Tibial artery (tissue), 4 donors: ENCODE results near the gene UBAC2.

Experiments
- DNase-seq, 2 donors: peaks; one replicate each; pipeline ENCODE4 v3.0.0-alpha.2; 2019
- H3K27ac ChIP-seq, 2 donors: fragments of 200-600 bp; sonication (generic) in 1 of 2; 1 replicate in 1 of 2; 2 replicates in 1 of 2; pipeline ENCODE4 v1.5.1; 2018 to 2019; ENCODE audit warnings: mild to moderate bottlenecking in 1 of 2
- H3K27me3 ChIP-seq, 2 donors: fragments of 200-600 bp; sonication (generic) in 1 of 2; one replicate each; pipeline versions ENCODE4 v1.5.1 to v1.6.0; 2016 to 2019
- H3K36me3 ChIP-seq, 3 donors: fragments of 200-600 bp; sonication (generic) in 2 of 3; one replicate each; pipeline ENCODE4 v1.5.1; 2016 to 2019; ENCODE audit warnings: mild to moderate bottlenecking in 2 of 3
- H3K4me1 ChIP-seq, 4 donors: fragments of 200-600 bp; sonication (generic) in 2 of 4; 1 replicate in 3 of 4; 2 replicates in 1 of 4; pipeline ENCODE4 v1.5.1; 2016 to 2019
- H3K4me3 ChIP-seq, 2 donors: fragments of 200-600 bp; sonication (generic) in 1 of 2; 1 replicate in 1 of 2; 2 replicates in 1 of 2; pipeline ENCODE4 v1.5.1; 2018 to 2019; ENCODE audit warnings: mild to moderate bottlenecking in 2 of 2
- H3K9me3 ChIP-seq, 3 donors: fragments of 200-600 bp; sonication (generic) in 1 of 3; one replicate each; pipeline ENCODE4 v1.5.1; 2016 to 2019
- CTCF ChIP-seq, 2 experiments: fragments of 200-600 bp in 1 of 2; fragments of 450-650 bp in 1 of 2; IDR thresholded peaks; one replicate each; pipeline ENCODE4 v1.5.1; 2017 to 2019; ENCODE audit warnings: antibody characterized with exemption in 2 of 2, mild to moderate bottlenecking in 1 of 2, moderate library complexity in 1 of 2
- intact Hi-C: fragments of 100-400 bp; cut with DNase I; formaldehyde crosslinking; loops from one replicate; pipeline ENCODE4 v1.15.0; 2023; ENCODE audit warnings: low total_unique reads

Gene UBAC2

GRCh38 chr13:99356262-99357091, 155.8 kb downstream of the UBAC2 start:
- peaks cover 0 to 54% (median 8%) of the 10 kb centered on the region in 3 donors for H3K36me3 ChIP-seq
- no peaks in the 10 kb centered on the region for H3K9me3 ChIP-seq
- no peaks in the 10 kb centered on the region for H3K27me3 ChIP-seq
- H3K27ac ChIP-seq: peak overlapping the region; percentile 6 to 35
- peak overlapping the region in 1 of 2 donors; percentile 4 for H3K4me3 ChIP-seq
- peak in 1 of 2 donors; percentile 43 for DNase-seq
- peaks cover 0 to 22% (median 0%) of the 10 kb centered on the region in 4 donors for H3K4me1 ChIP-seq
- TF ChIP-seq CTCF (IDR thresholded peaks at IDR 0.05): no peak
- intact Hi-C loops: no loop called here

GRCh38 chr13:99357131-99357596, 156.5 kb downstream of the UBAC2 start:
- Histone ChIP-seq H3K27ac (no peak overlapping the region), H3K4me3 (no peak overlapping the region), H3K27me3 (no peaks in the 10 kb centered on the region), H3K4me1 (peaks cover 0 to 22% (median 0%) of the 10 kb centered on the region in 4 donors), H3K36me3 (peaks cover 0 to 57% (median 8%) of the 10 kb centered on the region in 3 donors), H3K9me3 (no peaks in the 10 kb centered on the region)
- no peak for DNase-seq
- intact Hi-C loops: no loop called here
- TF ChIP-seq CTCF (IDR thresholded peaks at IDR 0.05): no peak

GRCh38 chr13:99357941-99358340, 157.3 kb downstream of the UBAC2 start:
- Histone ChIP-seq H3K4me1 (peaks cover 0 to 22% (median 0%) of the 10 kb centered on the region in 4 donors), H3K4me3 (no peak overlapping the region), H3K27ac (no peak overlapping the region), H3K36me3 (peaks cover 0 to 51% (median 8%) of the 10 kb centered on the region in 3 donors), H3K27me3 (no peaks in the 10 kb centered on the region), H3K9me3 (no peaks in the 10 kb centered on the region)
- intact Hi-C loops: no loop called here
- DNase-seq: no peak
- no peak for TF ChIP-seq CTCF (IDR thresholded peaks at IDR 0.05)

GRCh38 chr13:99359528-99359927, 158.9 kb downstream of the UBAC2 start:
- Histone ChIP-seq H3K27me3 (no peaks in the 10 kb centered on the region), H3K36me3 (peaks cover 0 to 51% (median 8%) of the 10 kb centered on the region in 3 donors), H3K4me3 (no peak overlapping the region), H3K27ac (no peak overlapping the region), H3K4me1 (peaks cover 0 to 15% (median 0%) of the 10 kb centered on the region in 4 donors), H3K9me3 (no peaks in the 10 kb centered on the region)
- intact Hi-C loops: no loop called here
- TF ChIP-seq CTCF (IDR thresholded peaks at IDR 0.05): no peak
- DNase-seq: no peak

GRCh38 chr13:99360696-99361095, 160.0 kb downstream of the UBAC2 start:
- no peaks in the 10 kb centered on the region for H3K9me3 ChIP-seq
- TF ChIP-seq CTCF (IDR thresholded peaks at IDR 0.05): no peak
- H3K36me3 ChIP-seq: peaks cover 0 to 45% (median 8%) of the 10 kb centered on the region in 3 donors
- H3K27ac ChIP-seq: no peak overlapping the region
- no peaks in the 10 kb centered on the region for H3K27me3 ChIP-seq
- peaks cover 0 to 9% (median 0%) of the 10 kb centered on the region in 4 donors for H3K4me1 ChIP-seq
- no peak for DNase-seq
- intact Hi-C loops: no loop called here
- no peak overlapping the region for H3K4me3 ChIP-seq
